GM23248 (cell line): Measurements from ENCODE around the gene OXSM.

Source experiments
- EZH2 ChIP-seq: fragments of 200-600 bp; sonication (generic); IDR thresholded peaks from 2 replicates; pipeline ENCODE4 v1.6.1; 2018; ENCODE audit warnings: antibody characterized with exemption, mild to moderate bottlenecking; ENCODE audit not compliant: insufficient read depth, poor library complexity, severe bottlenecking
- EZH2phosphoT487 ChIP-seq: fragments of 200-600 bp; sonication (generic); IDR thresholded peaks from 2 replicates; pipeline ENCODE4 v1.6.1; 2018; ENCODE audit warnings: antibody characterized with exemption, moderate library complexity, mild to moderate bottlenecking, low read depth; ENCODE audit not compliant: insufficient read depth

- TF ChIP-seq EZH2, result no peak
- no peak for TF ChIP-seq EZH2phosphoT487
These were observed 28.4 kb downstream of the OXSM start for GRCh38 chr3:25818335-25818734.
